ENCODE data around the gene PCK1.

PCK1 gene

GRCh38 chr20:57576002-57576401 is 15.1 kb downstream of the PCK1 start:
- no peak for DNase-seq (ENCODE audit: low read depth in 2 of 2)

GRCh38 chr20:57576617-57577550 is 16.0 kb downstream of the PCK1 start:
- no peak for DNase-seq (ENCODE audit: low read depth in 2 of 2)

- DNase-seq (ENCODE audit: low read depth in 2 of 2), result no peak
These were observed 17.0 kb downstream of the PCK1 start for GRCh38 chr20:57577679-57578475.

GRCh38 chr20:57578476-57579165 is 17.7 kb downstream of the PCK1 start:
- no peak for DNase-seq (ENCODE audit: low read depth in 2 of 2)

- no peak for DNase-seq (ENCODE audit: low read depth in 2 of 2)
These were observed 18.5 kb downstream of the PCK1 start for GRCh38 chr20:57579331-57579897.

DNA sequence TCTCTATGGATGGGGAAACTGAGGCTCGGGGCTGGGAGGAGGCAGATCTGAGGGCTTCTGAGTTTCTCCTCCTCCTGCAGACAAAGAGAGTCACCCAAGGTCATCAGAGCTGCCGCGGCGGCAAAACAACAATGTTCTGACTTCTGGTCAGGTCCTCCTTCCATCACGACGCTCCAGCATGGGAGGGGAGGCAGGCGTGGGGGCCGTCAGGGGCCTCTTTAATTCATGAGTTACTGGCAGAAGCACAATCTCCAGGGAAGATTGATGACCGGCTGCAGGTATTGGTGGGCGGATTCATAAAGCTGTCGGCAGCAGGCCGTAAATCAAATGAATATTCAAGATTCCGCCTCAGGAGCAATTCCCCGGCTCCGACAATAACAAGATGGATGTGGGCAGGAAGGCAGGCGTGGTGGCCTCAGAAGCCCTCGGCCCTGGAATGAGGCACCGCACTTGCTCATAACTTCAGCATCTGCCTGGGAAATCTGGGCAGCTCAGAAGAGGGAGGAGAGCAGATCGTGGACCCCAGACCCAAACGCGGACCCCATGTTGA is 19.1 kb downstream of the PCK1 start:
- DNase-seq (ENCODE audit: low read depth in 2 of 2), result no peak

DNA sequence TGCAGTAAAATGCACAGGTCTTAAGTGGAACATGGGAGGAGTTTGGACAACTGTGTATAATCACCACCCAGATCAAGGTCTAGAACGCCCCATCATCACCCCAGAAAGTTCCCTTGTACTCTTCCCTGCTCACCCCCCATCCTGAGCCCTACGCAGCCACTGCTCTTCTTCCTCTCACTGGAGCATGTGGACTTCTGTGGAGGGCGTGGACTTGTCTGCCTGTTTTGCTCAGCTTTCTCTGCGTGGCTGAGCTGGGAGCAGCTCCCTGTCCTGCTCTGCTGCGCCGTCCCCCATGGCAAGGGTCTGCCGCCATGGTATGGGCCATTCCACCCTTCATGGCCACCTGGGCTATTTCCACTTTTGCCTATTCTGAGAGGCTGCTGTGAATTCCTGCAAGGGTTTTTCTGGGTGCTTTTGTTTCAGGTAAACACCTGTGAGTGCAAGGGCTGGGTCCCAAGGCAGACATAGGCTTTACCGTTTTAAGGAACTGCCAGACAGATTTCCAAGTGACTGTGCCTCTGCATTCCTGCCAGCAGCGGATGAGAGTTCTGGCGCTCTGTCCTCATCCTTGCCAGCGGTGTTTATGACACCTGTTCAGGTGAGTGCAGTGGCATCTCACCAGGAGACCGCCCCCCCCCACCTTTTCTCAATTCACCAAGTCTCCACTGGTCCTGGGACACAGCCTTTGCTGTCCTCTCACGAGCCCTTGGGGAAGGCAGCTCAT is 19.7 kb downstream of the PCK1 start:
- DNase-seq (ENCODE audit: low read depth in 2 of 2), result no peak

DNA sequence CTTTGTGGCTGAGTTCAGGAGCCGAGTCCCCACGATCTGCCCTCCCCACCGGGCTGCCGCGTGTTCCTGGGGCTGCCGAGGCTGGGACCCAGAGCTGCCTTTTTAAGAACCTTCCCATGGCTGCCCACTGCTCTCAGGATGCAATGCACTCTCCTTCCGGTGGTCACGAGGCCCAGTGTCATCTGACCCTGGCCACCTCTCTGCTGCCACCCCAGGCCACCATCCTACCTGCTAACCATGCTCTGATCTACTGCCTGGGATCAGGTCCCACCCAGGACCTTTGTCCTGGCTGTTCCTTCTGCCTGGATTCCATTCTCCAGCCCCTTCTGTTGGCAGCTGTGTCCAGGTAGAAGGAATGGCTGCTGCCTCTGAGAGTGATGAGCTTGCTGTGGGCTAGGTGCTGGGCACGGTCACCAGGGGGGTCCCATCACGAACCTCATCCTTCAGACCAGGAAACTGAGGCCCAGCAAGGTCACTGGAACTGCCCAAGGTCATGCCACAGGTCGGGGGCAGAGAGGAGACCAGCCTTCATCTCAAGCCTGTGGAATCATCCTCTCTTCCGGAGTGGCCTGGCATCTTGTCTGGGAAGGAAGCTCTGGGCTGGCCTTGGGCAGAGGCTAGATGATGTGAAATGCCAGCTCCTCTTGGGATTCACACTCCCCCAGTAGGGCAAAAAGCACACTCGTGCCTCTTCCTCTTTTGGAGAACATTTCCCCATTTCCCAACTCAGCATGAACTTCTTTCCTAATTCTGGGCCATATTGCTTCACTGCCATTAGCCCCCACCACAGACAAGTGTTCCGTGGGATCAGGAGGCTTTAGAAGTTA is 20.5 kb downstream of the PCK1 start:
- no peak for DNase-seq (ENCODE audit: low read depth in 2 of 2)

GRCh38 chr20:57582029-57582378 is 21.1 kb downstream of the PCK1 start:
- no peak for DNase-seq (ENCODE audit: low read depth in 2 of 2)

DNA sequence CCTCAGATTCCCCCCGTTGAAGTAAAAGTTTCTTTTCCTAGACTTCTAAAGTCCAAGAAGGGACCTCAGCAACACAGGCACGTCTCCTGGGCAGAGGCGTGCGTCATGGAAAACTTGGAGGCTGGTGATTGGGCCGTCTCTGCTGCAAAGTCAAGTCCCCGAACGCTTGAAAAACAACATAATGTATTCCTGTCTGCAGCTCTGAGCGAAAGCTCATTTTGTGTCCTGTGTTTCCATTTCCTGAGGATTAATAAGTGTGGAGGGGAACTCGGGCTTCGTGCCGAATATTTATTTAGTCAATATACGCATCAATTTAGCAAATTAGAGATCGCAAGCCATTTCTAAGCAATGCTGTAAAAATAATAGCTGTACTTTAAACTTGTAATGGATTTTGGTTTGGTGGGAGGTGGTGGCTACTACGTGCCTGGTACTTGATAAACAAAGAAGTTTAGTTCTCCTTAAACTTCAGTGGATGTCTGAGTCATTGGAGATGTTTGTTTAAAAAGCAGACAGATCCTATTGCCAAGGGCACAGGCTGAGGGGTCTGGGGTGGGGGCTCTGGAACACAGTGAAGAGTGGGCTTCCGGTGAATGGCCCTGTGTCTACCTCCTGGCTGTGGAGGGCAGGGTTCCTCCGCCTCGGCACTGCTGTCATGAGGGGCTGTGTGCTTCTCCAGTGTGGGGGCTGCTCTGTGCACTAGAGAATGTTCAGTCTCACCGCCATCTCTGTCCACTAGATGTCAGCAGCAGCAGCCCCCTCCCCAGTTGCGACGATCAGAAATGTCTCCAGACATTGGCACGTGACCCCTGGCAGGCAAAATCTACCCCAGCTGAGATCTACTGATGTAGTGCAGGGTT is 21.8 kb downstream of the PCK1 start:
- DNase-seq (ENCODE audit: low read depth in 2 of 2), result no peak

DNA sequence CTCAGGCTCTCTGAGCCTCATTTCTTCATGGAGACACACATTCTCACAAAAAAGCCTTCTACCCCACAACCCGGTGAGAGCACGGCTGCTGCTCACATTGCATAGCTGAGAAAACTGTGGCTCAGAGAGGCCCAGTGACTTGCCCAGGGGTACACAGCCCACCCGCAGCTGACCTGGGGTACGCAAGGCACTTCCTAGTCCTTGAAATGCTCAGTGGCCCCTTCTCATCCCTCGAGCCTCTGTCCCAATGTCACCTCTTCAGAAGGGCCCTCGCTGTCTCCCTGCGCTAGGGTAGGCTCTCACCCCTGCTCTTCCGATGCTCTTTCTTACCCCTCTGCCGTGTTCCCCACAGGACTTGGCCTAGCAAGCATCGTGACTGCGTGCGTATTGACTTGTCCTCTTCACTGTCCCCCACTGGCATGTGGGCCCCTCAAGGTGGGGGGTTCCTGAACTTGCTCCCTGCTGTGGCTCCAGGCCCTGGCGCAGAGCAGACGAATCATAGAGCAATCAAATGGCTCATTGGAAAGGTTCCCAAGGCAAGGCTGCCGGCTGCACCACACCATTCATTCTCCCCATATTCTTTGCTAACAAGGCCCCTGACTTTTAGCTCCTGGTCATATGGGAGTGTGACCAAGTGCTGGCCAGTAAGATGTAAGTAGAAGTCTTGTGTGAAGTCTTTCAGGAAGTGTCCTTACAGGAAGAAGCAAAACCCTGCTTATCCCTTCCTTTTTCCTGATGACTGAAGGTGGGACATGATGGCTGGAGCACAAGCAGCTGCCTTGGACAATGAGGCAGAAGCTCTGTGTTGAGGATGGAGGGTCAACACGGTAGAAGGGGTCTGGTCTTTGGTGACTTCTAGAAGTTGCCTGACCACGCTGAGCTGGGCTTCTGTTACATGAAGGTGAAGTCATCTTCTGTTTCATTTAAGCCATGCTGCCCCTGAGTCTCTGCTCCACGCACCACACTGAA is 22.7 kb downstream of the PCK1 start:
- DNase-seq (ENCODE audit: low read depth in 2 of 2), result no peak

DNA sequence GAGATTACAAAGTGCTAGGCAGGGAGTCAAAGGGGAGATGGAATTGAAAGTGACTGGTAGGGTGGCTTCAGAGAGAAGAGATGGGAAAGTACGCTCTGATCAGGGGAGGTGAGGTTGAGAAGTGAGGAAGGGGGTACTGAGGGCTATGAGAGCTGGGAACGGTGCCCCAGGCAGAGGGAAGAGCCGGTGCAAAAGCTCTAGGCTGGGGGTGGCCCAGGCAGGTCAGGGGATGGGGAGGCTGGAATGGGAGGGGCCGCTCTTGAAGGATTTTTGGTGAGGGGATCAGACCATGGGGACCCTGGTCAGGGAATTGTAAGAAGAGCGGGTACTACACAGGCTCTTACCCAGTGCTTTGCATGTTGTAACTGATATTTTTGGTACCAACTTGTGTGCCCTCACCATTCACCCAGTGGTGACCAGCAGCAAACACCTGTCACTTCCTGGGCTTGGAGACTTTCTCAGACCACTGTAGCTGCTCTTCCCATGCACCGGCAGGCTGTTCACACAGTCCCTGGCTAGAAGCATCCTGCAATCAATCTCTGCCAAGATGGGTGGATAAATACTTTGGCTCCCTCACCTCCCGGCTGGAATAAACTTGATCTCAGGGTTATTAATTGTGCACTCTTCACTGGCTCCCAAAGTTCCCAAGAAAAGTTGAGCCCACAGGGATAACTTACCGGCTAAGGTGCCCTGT is 24.0 kb downstream of the PCK1 start:
- no peak for DNase-seq (ENCODE audit: low read depth in 2 of 2)

DNA sequence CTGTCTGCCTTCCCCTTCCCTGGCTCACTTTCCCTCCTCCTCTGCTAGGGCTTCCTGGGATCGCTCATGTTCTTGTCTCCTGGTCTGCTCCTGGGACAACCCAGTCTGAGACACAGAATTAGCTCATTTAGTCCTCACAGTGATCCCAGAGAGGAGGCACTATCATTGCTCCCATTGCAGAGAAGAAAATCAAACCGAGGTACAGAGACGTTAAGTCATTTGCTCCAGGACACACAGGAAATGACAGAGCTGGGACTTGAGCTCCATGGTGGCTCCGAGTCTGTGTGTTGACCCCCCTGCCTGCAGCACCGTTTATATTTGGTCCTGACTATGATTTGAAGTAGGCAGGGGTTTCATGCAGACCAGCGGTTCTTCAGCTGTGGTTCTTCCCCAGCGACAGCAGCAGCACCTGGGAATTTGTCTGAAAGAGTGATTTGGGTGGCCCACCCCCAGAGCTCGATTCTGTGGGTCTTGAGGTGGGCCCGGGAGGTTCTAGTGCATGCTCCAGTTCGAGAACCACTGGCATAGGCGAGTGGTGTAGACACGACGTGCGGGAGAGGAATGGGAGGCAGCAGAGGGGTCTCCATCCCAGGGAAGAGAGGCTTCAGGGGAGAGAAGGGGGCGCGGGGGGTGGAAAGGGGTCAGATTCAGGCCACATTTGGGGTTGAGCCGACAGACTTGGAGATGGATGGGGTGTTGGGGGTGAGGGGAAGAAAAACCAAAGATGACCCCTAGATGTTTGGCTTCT is 24.7 kb downstream of the PCK1 start:
- no peak for DNase-seq (ENCODE audit: low read depth in 2 of 2)

DNA sequence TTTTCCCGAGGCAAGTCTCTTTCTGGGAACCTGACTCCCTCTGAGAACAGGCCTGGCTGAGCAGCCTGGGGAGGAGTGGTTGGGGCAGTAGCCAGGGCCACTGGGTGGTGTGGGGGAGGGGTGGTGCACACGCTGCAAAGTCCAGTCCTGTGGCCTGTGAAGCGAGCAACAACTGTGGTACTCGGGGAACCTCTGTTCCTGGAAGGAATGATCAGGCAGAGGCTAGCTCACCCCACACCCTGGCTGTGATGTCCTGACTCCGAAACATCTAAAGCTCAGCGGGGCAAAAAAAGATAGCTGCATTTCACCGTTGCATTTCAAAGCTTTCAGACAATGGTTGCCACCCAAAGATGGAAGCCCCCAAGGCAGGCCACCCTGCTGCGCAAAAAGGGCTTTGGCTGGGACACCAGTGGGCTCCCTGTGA is 25.5 kb downstream of the PCK1 start:
- DNase-seq (ENCODE audit: low read depth in 2 of 2), result no peak

DNA sequence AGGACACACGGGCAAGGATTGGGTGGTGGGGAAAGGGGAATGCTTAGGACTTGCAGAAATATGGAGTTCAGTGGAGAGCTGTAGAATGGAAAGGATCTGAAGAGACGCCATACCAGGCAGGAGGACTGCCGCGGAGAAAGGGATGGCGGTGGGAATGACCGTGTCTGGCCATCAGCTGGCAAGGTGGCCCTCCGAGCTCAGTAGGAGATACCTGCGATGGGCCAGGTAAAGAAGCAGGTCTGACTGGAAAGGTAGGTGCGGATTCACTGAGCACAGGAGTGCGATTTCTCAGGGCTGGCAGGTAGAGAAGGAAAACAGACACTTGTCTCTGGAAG is 26.0 kb downstream of the PCK1 start:
- DNase-seq (ENCODE audit: low read depth in 2 of 2), result no peak

DNA sequence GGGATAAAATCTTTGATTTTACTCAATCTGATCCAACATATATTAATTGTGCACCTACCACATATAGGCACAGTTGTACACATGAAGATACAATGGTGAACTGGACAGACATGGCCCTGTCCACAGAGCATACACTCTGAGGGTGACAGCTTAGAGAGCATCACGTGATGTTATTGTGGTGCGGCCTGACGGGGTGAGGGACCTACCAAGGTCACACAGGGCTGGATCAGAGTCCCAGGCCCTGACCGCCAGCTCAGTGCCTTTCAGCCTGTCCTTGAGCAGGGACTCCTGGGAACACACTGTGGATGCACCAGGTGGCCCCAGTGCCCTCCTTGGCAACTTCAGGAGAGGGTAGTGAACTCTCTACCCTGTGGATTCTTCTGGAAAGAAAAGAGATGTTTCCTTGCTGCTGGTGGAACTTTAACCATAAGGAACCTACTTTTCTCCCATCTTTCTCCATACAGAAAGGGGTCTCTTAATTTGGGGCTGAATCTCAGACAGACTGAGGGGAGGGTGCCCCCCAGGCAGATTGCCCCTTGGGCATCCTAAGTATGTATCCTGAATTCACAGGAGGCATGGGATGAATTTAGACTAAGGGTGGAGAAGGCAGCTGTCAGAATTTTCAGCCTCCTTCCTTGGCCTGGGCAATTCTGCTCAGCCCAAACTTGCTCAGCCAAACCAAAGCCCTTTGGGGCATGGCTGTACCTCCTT is 26.5 kb downstream of the PCK1 start:
- DNase-seq (ENCODE audit: low read depth in 2 of 2), result no peak
